Measurements from ENCODE around the gene KDM8.
"Not testable (repeated sequence)": the region's sequence is repeated elsewhere in the genome, so short reads cannot be mapped to it uniquely, and the experiment has no call there.

Gene KDM8

DNA sequence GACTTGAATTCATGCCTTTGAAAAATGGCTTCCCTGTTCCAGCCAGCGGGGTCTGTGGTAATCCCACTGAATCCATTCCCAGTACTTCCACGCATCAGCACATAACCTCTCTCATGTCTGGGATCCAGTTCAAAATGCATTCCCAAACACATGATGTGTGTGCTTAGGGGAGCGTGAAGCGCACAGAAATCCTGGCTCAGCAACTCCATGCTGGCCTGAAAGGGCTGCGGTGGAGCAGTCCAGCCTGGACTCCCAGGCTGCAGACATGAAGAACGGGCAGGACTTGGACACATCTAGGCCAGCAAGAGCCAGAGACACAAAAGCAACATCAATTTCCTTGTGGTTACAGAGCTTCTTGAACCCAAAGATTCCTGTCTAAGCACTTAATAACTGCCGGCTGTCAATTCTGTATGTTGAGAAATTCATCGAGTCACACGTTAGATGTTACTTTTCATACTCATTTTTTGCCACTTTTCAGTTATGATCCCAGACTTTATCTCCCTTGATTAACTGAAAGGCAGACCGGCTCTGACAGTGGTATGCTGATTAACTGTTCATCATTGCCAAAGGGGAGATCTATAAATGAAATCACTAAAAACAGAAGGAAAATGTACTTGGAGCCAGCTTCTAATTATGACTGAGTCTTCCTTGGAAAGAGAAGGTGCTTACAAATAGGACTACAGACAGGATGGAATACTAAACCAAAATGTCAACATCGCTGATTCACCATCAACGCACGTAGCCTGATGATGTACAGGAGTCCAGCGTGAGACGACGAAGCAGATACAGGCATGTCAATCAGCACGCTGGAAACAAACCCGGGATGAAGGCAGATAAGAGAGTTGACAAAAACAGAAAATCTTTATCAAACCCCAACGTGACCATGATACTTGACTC is 42.2 kb downstream of the KDM8 start:
- no peak for DNase-seq

DNA sequence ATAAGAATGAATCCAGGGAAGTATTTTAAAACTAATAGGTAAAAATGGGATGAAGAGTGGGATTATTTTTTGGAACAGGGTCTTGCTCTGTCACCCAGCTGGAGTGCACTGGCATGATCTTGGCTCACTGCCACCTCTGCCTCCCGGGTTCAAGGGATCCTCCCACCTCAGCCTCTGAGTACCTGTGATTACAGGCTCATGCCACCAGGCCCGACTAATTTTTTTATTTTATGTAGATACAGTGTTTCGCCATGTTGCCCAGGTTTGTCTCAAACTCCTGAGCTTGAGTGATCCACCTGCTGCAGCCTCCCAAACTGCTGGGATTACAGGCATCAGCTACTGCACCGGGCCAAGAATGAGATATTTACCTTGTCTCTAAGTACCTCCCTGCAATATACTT is 43.1 kb downstream of the KDM8 start:
- DNase-seq = no peak

DNA sequence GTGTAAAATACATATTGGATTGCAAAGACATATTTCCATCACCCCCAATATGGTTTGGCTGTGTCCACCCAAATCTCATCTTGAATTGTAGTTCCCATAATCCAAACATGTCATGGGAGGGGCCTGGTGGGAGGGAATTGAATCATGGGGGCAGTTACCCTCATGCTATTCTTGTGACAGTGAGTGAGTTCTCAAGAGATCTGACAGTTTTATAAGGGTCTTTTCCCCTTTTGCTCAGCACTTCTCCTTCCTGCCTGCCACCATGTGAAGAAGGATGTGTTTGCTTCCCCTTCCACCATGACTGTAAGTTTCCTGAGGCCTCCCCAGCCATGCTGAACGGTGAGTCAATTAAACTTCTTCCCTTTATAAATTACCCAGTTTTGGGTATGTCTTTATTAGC is 43.8 kb downstream of the KDM8 start:
- not testable (repeated sequence) for DNase-seq

DNA sequence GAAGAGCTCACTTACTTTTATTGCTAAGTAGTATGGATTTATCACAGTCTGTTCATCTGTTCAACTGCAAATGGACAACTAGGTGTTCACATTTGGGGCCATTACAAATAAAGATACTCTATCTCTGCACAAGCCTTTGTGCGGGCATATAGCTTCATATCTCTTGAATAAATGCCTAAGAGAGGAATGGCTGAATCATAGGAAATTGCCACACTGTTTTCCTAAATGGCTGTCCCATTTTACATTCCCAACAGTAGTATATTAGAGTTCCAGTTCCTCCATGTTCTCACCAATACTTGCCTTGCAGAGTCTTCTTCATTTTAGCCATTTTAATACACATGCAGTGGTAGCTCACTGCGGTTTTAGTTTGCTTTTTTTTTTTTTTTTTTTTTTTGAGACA is 44.7 kb downstream of the KDM8 start:
- DNase-seq = no peak

DNA sequence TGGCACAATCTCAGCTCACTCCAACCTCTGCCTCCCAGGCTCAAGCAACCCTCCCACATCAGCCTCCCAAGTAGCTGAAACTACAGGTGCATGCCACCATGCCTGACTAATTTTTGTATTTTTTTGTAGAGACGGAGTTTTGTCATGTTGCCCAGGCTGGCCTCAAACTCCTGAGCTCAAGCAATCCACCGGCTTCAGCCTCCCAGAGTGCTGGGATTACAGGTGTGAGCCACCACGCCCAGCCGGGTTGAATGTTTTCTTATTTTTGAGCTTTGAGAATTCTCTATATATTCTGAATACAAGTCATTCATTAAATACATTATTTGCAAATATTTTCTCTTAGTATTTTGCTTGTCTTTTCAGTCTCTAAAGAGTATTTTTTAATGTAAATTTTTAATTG is 45.6 kb downstream of the KDM8 start:
- DNase-seq = not testable (repeated sequence)

DNA sequence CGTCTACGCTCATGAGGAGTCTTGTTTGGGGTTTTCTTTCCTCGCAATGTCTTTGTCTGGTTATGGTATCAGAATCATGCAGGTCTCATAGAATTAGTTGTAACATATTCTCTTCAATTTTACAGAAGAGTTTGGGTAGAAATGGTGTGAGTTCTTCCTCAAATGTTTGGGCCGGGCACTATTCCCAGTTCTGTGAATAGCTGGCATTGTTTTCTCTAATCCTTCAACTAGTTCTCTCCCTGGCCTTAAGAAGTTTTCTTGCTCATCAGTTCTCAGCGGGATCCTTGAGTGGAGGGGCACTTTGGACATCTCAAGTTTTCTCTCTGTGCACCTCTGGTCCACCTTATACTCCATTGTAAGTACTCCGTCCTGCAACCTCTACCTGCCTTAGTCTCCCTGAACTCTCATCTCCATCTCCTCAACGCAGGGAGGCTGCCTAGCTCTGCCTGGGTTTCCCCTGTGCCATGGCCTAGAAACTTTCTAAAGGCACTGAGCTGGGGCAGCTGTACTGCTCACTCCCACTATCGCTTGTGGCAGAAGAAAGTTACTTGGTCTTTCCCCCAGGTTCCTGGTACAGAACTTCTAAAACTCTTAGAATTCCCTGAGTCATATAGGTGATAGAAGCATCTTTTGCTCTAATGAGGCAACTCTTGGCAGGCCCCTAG is 48.3 kb downstream of the KDM8 start:
- no peak for DNase-seq

DNA sequence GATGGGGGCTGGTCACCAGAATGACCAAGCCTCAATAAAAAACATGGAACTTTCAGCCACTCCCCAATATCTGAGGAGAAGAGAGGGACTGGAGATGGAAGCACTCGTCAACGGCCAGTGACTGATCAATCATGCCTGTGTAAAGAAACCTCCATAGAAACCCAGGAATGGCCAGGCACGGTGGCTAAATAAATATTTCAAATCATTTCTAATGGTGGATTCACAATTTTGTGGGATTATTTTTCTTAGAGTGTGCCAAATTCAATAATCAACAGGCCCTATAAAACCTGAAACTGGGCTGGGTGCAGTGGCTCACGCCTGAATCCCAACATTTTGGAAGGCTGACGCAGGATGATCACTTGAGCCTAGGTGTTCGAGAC is 48.9 kb downstream of the KDM8 start:
- no peak for DNase-seq

DNA sequence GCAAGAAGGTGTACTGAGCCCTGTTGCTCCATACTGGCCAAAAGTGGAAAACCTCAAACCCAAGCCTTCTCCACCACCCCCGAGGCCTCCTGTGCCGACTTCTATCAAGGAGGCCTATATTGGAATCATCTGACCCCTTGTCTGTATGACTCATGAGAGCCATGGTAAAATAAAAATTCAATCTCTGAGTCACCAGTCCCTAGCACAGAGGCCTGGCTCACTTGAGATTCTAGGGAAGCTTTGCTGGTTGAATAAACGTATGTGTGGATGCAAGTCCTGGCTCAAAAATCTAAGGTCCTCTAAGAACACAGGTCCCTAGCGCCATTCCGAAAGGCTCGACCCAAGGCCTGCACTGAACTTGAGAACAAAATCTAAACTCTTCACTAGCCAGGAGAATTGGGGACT is 50.2 kb downstream of the KDM8 start:
- DNase-seq = no peak

DNA sequence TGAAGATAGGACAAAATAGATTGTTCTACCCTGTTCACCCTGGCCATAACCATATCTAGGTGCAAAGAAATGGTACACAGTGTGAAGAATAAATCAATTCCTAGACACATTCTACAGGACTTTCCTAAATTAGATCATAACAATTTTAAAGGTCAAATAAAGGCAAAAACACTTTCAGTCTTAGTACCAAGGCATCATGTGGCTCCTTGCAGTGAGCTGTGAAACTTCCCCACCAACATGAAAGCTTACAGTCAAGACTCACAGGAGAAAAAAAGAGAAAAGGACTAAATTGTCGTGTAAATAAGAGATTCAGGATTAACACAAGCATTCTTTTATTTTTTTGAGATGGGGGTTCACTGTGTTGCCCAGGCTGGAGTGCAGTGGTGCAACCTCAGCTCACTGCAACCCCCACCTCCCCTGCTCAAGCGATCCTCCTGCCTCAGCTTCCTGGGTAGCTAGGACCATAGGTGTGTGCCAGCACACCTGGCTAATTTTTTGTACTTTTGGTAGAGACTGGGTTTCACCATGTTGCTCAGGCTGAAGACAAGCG is 51.0 kb downstream of the KDM8 start:
- DNase-seq = no peak

DNA sequence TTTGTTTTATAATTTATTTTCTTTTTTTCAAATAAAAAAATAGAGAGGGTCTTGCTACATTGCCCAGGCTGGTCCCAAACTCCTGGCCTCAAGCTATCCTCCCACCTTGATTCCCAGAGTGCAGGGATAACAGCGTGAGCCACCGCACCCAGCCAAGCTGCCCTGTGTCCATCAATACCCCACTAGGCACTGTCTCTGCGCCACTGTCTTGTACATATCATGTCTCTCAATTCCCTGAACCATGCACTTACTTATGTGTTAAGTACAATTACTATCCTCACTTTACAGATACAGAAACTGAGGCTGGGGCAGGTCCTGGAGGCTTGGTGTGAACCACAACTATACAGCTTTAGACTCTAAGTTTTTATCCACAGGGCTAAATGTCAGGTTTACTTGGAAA is 53.5 kb downstream of the KDM8 start:
- DNase-seq = no peak

DNA sequence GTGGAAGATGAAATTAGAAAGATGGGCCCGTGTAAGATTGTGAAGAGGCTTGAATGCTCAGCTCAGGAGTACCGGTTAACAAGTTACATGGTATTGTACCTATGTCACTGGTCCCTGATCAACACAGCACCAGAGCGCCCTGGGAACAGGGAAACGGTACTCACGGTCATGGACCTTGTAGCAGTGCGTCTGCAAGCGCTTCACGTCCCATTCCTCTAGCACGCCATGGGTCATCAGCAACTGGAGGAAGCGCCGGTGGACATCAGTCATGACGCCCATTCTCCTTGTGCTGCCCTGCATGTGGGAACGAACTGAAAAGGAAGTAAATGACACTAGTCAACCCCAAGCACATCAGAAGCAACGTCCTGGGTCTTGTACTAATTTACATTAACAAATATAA is 53.9 kb downstream of the KDM8 start:
- DNase-seq = no peak

DNA sequence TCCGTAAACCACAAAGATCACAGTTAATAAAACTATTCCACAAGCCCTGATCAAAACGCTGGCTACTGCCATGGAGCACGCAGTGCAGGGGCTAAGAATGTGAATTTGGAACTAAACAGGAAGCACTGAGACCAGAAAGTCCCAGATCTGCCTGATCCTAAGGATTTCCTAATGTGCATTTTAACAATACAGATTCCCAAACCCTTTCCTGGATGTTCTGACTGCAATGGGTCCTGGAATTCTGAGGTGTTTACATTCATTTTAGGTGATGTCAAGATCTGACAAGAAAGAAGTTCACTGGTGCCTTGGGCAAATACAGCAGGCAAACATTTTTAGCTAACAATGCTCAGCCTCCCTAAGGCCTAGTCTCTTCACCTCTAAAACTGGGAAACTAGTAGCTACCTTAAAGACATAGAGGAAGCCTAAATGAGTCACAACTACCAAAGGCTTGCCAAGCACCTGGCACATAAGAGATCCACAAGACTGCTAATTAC is 55.0 kb downstream of the KDM8 start:
- no peak for DNase-seq

DNA sequence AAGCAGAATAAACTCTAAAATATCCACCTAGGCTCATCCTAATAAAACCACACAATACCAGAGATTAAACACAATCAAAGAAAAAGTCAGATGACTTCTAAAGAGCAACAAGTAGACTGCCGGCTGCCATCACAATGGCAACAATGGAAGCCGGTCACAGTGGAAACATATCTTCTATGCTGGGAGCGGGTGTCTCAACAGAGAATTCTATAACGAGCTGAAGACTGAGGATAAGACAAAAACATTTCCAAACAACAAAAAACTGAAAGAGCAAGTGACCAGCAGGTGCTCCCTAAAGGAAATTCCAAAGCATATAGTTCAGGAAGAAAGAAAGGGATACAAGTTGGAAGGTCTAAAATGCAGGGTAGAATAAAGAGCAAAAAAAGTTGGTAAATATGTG is 56.4 kb downstream of the KDM8 start:
- no peak for DNase-seq

DNA sequence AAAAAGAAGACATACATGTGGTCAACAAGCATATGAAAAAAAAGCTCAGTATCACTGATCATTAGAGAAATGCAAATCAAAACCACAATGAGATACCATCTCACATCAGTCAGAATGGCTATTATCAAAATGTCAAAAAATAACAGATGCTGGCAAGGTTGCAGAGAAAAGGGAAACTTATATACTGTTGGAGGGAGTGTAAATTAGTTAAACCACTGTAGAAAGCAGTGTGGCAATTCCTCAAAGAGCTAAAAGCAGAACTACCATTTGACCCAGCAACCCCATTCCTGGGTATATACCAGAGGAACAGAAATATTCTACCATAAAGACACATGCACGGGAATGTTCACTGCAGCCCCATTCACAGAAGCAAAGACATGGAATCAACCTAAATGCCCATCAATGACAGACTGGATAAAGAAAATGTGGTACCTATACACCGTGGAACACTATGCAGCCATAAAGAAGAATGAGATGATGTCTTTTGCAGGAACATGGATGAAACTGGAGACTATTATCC is 59.6 kb downstream of the KDM8 start:
- DNase-seq = not testable (repeated sequence)

DNA sequence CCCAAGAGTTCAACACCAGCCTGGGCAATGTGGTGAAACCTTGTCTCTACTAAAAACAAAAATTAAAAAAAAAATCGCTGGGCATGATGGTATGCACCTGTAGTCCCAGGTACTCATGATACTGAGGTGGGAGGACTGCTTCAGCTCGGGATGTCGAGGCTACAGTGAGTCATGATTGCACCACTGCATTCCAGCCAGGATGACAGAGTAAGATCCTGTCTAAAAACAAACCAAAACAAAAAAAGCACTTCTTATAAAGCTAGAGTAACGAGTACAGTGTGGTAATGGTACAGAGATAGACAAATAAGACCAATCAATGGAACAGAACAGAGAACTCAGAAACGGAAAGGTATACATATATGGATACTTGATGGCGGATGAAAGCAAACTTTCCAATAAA is 60.8 kb downstream of the KDM8 start:
- no peak for DNase-seq

DNA sequence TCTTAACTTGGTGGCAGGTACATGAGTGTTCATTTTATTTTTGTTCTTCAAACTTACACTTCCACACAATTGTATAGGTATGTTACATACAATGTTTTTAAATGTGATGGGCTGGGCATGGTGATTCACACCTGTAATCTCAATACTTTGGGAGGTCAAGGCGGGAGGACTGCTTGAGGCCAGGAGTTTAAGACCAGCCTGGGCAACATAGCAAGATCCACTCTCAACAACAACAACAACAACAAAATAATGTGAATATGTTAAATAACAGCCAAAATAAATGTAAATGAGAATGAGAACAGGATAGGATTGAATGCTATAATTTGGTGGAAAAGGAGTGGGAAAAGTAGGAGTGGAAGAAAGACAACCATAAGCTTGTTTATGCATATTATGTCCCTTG is 62.7 kb downstream of the KDM8 start:
- DNase-seq = no peak

DNA sequence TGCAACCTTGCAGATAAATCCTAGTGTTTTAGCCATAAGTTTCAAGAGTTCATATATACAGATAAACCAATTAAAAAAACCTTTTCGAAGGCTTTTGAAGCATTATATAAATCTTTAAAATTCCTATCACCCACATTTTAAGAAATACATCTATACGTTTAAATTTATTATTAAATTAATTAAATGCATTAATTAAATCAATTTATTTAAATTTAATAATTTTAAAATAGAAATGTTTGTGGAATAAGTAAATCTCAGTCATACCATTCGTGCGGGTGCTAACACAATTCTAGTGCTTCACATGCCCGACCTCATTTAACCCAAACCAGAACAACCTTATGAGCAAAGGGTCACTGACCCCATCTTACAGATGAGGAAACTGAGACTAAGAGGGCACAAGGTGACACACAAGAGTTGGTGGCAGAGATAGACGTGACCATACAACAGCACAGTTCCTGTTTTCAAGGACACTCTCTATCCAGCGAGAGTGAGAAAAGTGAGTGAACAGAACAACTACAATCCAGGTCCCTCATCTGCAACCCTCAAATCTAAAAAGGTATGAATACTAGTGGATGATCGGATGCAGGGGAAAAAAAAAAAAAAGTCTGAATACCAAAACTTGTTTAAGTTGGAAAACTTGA is 63.8 kb downstream of the KDM8 start:
- DNase-seq = no peak

DNA sequence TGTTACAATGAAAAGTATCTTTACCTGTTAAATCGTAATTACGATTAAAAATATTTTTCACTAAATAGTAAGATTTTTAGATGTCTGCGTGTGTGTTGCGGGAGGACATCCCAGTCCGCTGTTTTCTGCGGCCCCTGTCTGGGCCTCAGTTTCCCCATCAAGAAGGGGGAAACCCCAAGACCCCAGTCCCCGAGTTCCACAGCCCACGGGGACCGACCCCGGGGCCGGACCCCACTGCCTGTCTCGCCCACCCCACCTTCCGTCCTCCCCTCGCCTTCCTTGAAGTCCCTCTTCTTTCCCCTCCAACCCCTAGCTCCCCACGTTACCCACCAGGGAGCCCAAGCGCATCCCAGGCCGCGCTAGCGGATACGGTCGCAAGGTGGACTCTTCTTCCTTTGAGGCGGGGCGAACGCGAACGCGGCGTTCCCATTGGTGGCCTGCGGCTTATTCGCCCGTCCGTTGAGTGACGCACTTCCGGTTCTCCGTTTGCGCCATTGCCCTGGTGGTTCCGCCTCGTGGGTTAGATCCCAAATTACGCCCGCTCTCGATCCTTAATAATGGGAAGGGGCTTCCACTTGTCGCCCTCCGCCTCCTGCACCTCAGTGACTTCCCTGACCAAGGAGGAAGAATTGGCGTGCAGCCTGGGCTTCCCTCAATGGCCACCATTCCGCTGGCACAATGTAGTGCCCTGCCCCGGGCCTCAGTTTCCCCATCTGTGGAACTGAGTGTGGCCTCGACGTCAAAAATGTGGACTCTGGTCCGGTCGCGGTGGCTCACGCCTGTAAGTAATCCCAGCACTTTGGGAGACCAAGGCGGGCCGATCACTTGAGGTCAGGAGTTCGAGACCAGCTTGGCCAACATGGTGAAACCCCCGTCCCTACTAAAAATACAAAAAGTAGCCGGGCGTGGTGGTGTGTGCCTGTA is 65.3 kb downstream of the KDM8 start, which contains the start of gene NSMCE1:
Gene NSMCE1, minus strand, starts transcription at position 397 of the 924 bp plus-strand sequence. CDS start 11,202 bp downstream, outside the sequence.
- peak; percentile 92 for DNase-seq

DNA sequence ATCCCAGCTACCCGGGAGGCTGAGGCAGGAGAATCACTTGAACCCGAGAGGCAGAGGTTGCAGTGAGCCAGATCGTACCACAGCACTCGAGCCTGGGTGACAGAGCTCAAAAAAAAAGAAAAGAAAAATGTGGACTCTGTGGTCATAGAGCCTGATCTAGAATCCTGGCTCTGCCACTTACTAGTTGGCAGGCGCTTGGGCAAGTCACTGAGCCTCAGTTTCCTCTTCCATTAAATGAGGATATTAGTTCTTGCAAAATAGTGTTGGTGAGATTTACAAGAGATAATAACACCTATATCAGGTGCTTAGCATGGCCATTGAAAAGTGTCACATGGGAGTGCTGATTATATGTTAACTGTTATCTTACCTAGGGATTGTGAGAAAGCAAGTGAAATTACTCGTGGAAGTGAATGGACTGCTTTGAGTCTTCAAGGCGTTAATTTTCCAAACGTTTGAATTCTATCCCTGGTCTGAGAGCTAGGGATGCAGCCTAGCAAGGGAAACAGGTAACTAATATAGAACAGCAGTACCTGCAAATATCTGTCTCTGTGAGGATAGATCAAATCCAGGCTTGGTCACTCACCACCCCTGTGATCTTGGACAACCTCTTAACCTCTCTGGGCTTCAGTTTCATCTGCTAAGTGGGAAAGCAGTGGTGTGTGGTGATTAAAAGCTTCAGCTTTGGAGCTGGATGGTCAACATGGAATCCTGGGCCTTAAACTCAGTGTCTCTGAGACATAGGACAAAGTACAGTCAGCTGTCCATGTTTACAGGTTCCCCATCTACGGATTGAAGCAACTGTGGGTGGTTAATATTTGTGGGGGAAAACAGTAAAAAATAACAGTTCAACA is 66.2 kb downstream of the KDM8 start:
- no peak for DNase-seq

DNA sequence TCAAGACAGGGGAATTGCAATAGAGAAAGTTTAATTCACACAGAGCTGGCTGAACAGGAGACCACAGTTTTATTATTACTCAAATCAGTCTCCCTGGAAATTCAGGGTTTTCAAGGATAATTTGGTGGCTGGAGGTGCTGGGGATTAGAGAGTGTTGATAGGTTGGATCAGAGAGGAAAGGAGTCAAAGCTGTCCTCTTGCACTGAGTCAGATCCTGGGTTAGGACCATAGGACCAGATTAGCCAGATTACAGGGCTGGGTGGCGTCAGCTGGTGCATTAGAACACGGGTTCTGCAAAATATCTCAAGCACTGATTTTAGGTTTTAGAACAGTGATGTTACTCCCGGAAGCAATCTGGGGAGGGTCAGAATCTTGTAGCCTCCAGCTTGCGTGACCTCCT is 67.0 kb downstream of the KDM8 start:
- no peak for DNase-seq

Measured in effector CD8-positive, alpha-beta T cell (primary cell).